GM12878 (cell line): Measurements from ENCODE around the gene GSX1. TPM values are rescaled to one million over a fixed set of nuclear protein-coding genes. Genes with fewer than 3 reads are reported as not detected.
"Not testable (repeated sequence)": the region's sequence is repeated elsewhere in the genome, so short reads cannot be mapped to it uniquely, and the experiment has no call there.

ENCODE experiments used
- ATAC-seq: fragments of 200-7000 bp; cut with Tn5 transposase; 3 replicates; pipeline ENCODE4 v1.9.1; 2020; ENCODE audit warnings: mild to moderate bottlenecking, moderate library complexity
- BruUV-seq: library from RNA; stranded (reverse); fragments of 400-500 nt; replicated peaks from 2 replicates; lab custom pipeline; 2021; lab: Mats Ljungman, UMichigan
- CTCF ChIA-PET: fragments of 300-600 bp; sonication (Branson Sonifier 250); formaldehyde crosslinking; extraction: SDS; loops from one replicate; lab custom pipeline; 2021; ENCODE audit warnings: inconsistent platforms; lab: Yijun Ruan, JAX
- POLR2A ChIA-PET: fragments of 350-600 bp; formaldehyde crosslinking; extraction: SDS; loops from one replicate; lab custom pipeline; 2021; ENCODE audit warnings: inconsistent platforms; lab: Charles Lee
- RAD21 ChIA-PET: fragments of 300-600 bp; sonication (Branson Sonifier 250); formaldehyde crosslinking; loops from one replicate; lab custom pipeline; 2023; ENCODE audit warnings: antibody characterized with exemption; ENCODE audit not compliant: unreplicated experiment; lab: Charles Lee
- SMC1A ChIA-PET: fragments of 300-600 bp; sonication (Branson Sonifier 250); formaldehyde crosslinking; loops from one replicate; lab custom pipeline; 2023; ENCODE audit not compliant: unreplicated experiment, uncharacterized antibody; lab: Charles Lee
- DNase-seq: peaks from one replicate; pipeline ENCODE4 v3.0.0-alpha.2; 2011; ENCODE audit warnings: low read depth, low spot score
- FAIRE-seq: peaks from 3 replicates; lab custom pipeline; 2011; peaks lifted over from hg19 to GRCh38; lab: Jason Lieb, UNC
- H2AFZ ChIP-seq: 2 replicates; pipeline ENCODE4 v1.6.0; 2011; ENCODE audit warnings: low read depth, low read length, control low read depth; ENCODE audit not compliant: control insufficient read depth
- H3K27ac ChIP-seq: 2 replicates; pipeline ENCODE4 v1.5.1; 2011; ENCODE audit warnings: control low read depth; ENCODE audit not compliant: control insufficient read depth, insufficient read depth
- H3K27me3 ChIP-seq, 2 experiments: replicated peaks in 1 of 2; 2 replicates each; pipeline versions ENCODE4 v1.6.0 to v1.6.1; 2011; ENCODE audit warnings: low read length in 1 of 2; ENCODE audit not compliant: control insufficient read depth in 2 of 2, insufficient read depth in 2 of 2
- H3K36me3 ChIP-seq, 2 experiments: 2 replicates each; pipeline ENCODE4 v1.5.1; 2011; ENCODE audit warnings: low read length in 1 of 2; ENCODE audit not compliant: control insufficient read depth in 2 of 2, insufficient read depth in 2 of 2
- H3K4me1 ChIP-seq: 2 replicates; pipeline ENCODE4 v1.6.1; 2011; ENCODE audit warnings: mild to moderate bottlenecking, low read length, moderate library complexity, mixed read lengths; ENCODE audit not compliant: control insufficient read depth, insufficient read depth
- H3K4me2 ChIP-seq: 2 replicates; pipeline ENCODE4 v1.6.0; 2011; ENCODE audit warnings: control low read depth; ENCODE audit not compliant: control insufficient read depth, insufficient read depth
- H3K4me3 ChIP-seq: fragments of 200-600 bp; sonication (generic); 2 replicates; pipeline ENCODE4 v1.5.1; 2016
- H3K79me2 ChIP-seq: 2 replicates; pipeline ENCODE4 v1.6.0; 2011; ENCODE audit warnings: low read length; ENCODE audit not compliant: control insufficient read depth, insufficient read depth
- H3K9ac ChIP-seq: 2 replicates; pipeline ENCODE4 v1.8.0; 2011; ENCODE audit warnings: low read length, control low read depth, mixed read lengths; ENCODE audit not compliant: control insufficient read depth, insufficient read depth
- H3K9me3 ChIP-seq: replicated peaks from 3 replicates; pipeline ENCODE4 v1.5.1; 2011; ENCODE audit warnings: mild to moderate bottlenecking, low read length; ENCODE audit not compliant: control insufficient read depth, insufficient read depth
- H4K20me1 ChIP-seq: 2 replicates; pipeline ENCODE4 v1.6.0; 2011; ENCODE audit not compliant: control insufficient read depth, insufficient read depth
- CHD4 ChIP-seq: fragments of 200-600 bp; sonication (generic); IDR thresholded peaks from 2 replicates; pipeline ENCODE4 v1.6.1; 2016; ENCODE audit warnings: mild to moderate bottlenecking
- CREM ChIP-seq: IDR thresholded peaks from 2 replicates; pipeline ENCODE4 v1.6.1; 2014; ENCODE audit warnings: antibody characterized with exemption, low read depth
- ETV6 ChIP-seq, 2 experiments: fragments of 450-650 bp in 1 of 2; IDR thresholded peaks in 1 of 2; conservative IDR thresholded peaks in 1 of 2; 2 replicates each; pipeline ENCODE4 v1.6.1; 2014; ENCODE audit warnings: antibody characterized with exemption in 1 of 2, borderline replicate concordance in 1 of 2, low read depth in 1 of 2, mild to moderate bottlenecking in 1 of 2, moderate library complexity in 1 of 2
- IKZF1 ChIP-seq: fragments of 450-650 bp; conservative IDR thresholded peaks from 2 replicates; pipeline ENCODE4 v1.6.1; 2017; ENCODE audit warnings: antibody characterized with exemption, mild to moderate bottlenecking
- POLR2A ChIP-seq: IDR thresholded peaks from 2 replicates; pipeline ENCODE4 v1.6.1; 2011; ENCODE audit warnings: low read depth, mild to moderate bottlenecking, low read length
- RAD51 ChIP-seq: fragments of 450-650 bp; IDR thresholded peaks from 2 replicates; pipeline ENCODE4 v1.6.1; 2016; ENCODE audit warnings: moderate library complexity, mild to moderate bottlenecking, inconsistent platforms
- RB1 ChIP-seq: fragments of 450-650 bp; formaldehyde crosslinking; IDR thresholded peaks from 2 replicates; pipeline ENCODE4 v1.6.1; 2017; ENCODE audit warnings: mild to moderate bottlenecking, borderline replicate concordance
- SMAD5 ChIP-seq: IDR thresholded peaks from 2 replicates; pipeline ENCODE4 v1.6.1; 2016; ENCODE audit warnings: antibody characterized with exemption, low read depth
- SMARCA5 ChIP-seq: fragments of 450-650 bp; IDR thresholded peaks from 2 replicates; pipeline ENCODE4 v1.6.1; 2017; ENCODE audit warnings: mild to moderate bottlenecking
- YBX1 ChIP-seq: fragments of 450-650 bp; IDR thresholded peaks from 2 replicates; pipeline ENCODE4 v1.6.1; 2016; ENCODE audit warnings: antibody characterized with exemption
- ZNF217 ChIP-seq: fragments of 450-650 bp; IDR thresholded peaks from 2 replicates; pipeline ENCODE4 v1.6.1; 2017; ENCODE audit warnings: antibody characterized with exemption, mild to moderate bottlenecking
- WGBS: methylation state at CpG from one replicate; pipeline ENCODE4 v1.1.6; 2016; ENCODE audit warnings: low lambda C conversion rate; ENCODE audit not compliant: insufficient replicate concordance, insufficient coverage; ENCODE audit errors: missing lambda C conversion rate; 5-methylcytosine and 5-hydroxymethylcytosine counted together
- in situ Hi-C: fragments of 300-500 bp; cut with MboI; formaldehyde crosslinking; loops from 9 replicates; pipeline ENCODE4 v1.14.3; 2018; ENCODE audit warnings: mixed read lengths
- intact Hi-C: fragments of 100-400 bp; cut with micrococcal nuclease; formaldehyde crosslinking; loops from one replicate; pipeline ENCODE4 v1.14.2; 2022; ENCODE audit not compliant: unreplicated experiment
- polyA plus RNA-seq, 11 experiments: library from polyadenylated mRNA; depleted of rRNA in 4 of 11; unstranded in 6 of 11; stranded (reverse) in 5 of 11; fragments of >200 nt; fragmentation: Nextera tagmentation in 4 of 11; fragmentation: Illumina TruSeq in 1 of 11; extraction: Ambion mirVana in 4 of 11; extraction: Trizol in 1 of 11; gene quantifications; 1 replicate in 1 of 11; 2 replicates in 10 of 11; pipeline versions ENCODE4 v1.2.1 to v1.2.3, GENCODE V29; 2011 to 2016; ENCODE audit warnings: inconsistent platforms in 2 of 11, missing spikeins in 2 of 11, low read depth in 1 of 11
- total RNA-seq, 4 experiments: library from RNA; depleted of rRNA in 3 of 4; stranded (reverse); fragments of >200 nt in 3 of 4; fragmentation: Illumina TruSeq in 1 of 4; extraction: Trizol in 1 of 4; gene quantifications; 2 replicates each; pipeline versions ENCODE4 v1.2.1 to v1.2.3, GENCODE V29; 2013 to 2021

Gene GSX1
- total and polyA plus RNA-seq, 10 of the 15 experiments (the other 5 are each of a cell fraction or from before 2014, with no cell fraction given) = not detected

- ChIA-PET POLR2A (no interaction called here), RAD21 (no interaction called here), SMC1A (interaction anchor here (1.0 kb wide), 1 partner anchor 13 kb away, joined by 4 read pairs; no protein-coding TSS in a partner anchor)
- H3K27me3 ChIP-seq = peaks cover 2 to 4% of the 10 kb centered on the region in 2 experiments; a peak in 3 of 4 replicates
- DNase-seq (no peak), ATAC-seq (no peak), FAIRE-seq (no peak)
- H3K36me3 ChIP-seq = no peaks in the 10 kb centered on the region
- H3K4me2 ChIP-seq = no peak overlapping the region
- in situ Hi-C loops = no loop called here
- H4K20me1 ChIP-seq = no peaks in the 10 kb centered on the region
- no peak overlapping the region for H3K9ac ChIP-seq
- no TSS peak for BruUV-seq
- H3K4me3 ChIP-seq = no peak overlapping the region
- H3K4me1 ChIP-seq = no peaks in the 10 kb centered on the region
- H2AFZ ChIP-seq = no peak overlapping the region
- WGBS = 31% methylated on average over 9 of the region's 9 CpGs
- no peak overlapping the region for H3K27ac ChIP-seq
- no peaks in the 10 kb centered on the region for H3K9me3 ChIP-seq
- no peak for TF ChIP-seq RB1
- TF ChIP-seq YBX1 = no peak
- no peak for TF ChIP-seq IKZF1
- no peak for TF ChIP-seq POLR2A
- no peak for TF ChIP-seq ETV6 (conservative IDR thresholded peaks at IDR 0.05 in 1 of 2, IDR thresholded peaks at IDR 0.05 in 1 of 2; ENCODE audit: borderline replicate concordance in 1 of 2, low read depth in 1 of 2)
- no peak for TF ChIP-seq ZNF217
- no peak for TF ChIP-seq RAD51
- TF ChIP-seq CHD4 = no peak
- TF ChIP-seq SMARCA5 = no peak
- TF ChIP-seq CREM = no peak
- no peak for TF ChIP-seq SMAD5
- TF ChIP-seq, all 136 proteins: peak for 0
- no peaks in the 10 kb centered on the region for H3K79me2 ChIP-seq
- intact Hi-C loops = no loop called here
- CTCF ChIA-PET = no interaction called here
These were observed 21.5 kb downstream of the GSX1 start for GRCh38 chr13:27813826-27814225.

- H3K4me3 ChIP-seq, H3K27ac ChIP-seq, H3K79me2 ChIP-seq, H3K36me3 ChIP-seq, intact Hi-C loops, POLR2A ChIA-PET, H3K4me2 ChIP-seq, DNase-seq, BruUV-seq, H3K4me1 ChIP-seq, ATAC-seq, SMC1A ChIA-PET, H3K9ac ChIP-seq, H4K20me1 ChIP-seq, H3K9me3 ChIP-seq, H3K27me3 ChIP-seq, FAIRE-seq, H2AFZ ChIP-seq, in situ Hi-C loops: not testable (repeated sequence)
- ChIA-PET RAD21 (interaction anchor here (0.7 to 1.0 kb wide), 2 partner anchors 284 to 456 kb away, joined by 3 read pairs; no protein-coding TSS in a partner anchor), CTCF (interaction anchor here (1.1 kb wide), 1 partner anchor 9 kb away, joined by 7 read pairs; no protein-coding TSS in a partner anchor)
- WGBS = 22% methylated on average over 2 of the region's 2 CpGs
These were observed 25.5 kb downstream of the GSX1 start for GRCh38 chr13:27817832-27818231.
